ENCODE measurements around the gene C19orf73.

DNA sequence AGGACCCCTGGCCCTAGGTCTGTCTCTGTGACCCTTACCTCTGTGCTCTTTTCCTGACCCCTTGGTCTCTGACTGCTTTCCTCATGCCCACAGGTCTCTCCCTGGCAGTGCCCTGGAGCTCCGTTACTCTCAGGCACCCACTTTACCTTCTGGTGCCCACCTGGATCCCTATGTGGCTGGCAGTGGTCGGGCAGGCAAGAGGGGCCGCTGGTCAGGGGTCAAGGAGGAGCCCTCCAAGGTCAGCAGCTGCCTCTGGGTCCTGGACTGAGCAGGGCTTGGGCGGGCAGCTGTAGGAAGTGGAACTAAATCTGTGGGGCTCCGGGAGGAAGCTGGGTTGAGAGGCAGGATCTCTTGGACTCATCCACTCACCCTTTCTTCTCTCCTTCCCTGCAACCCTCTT lies 16.7 kb upstream of the C19orf73 start:
- TF ChIP-seq, protein P1, sequence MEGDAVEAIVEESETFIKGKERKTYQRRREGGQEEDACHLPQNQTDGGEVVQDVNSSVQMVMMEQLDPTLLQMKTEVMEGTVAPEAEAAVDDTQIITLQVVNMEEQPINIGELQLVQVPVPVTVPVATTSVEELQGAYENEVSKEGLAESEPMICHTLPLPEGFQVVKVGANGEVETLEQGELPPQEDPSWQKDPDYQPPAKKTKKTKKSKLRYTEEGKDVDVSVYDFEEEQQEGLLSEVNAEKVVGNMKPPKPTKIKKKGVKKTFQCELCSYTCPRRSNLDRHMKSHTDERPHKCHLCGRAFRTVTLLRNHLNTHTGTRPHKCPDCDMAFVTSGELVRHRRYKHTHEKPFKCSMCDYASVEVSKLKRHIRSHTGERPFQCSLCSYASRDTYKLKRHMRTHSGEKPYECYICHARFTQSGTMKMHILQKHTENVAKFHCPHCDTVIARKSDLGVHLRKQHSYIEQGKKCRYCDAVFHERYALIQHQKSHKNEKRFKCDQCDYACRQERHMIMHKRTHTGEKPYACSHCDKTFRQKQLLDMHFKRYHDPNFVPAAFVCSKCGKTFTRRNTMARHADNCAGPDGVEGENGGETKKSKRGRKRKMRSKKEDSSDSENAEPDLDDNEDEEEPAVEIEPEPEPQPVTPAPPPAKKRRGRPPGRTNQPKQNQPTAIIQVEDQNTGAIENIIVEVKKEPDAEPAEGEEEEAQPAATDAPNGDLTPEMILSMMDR (IDR thresholded peaks at IDR 0.05), result no peak
- TF ChIP-seq POLR2A (IDR thresholded peaks at IDR 0.05), result no peak
